A673 (cell line): ENCODE results near the gene DOCK1.

Experiments
- EZH2 ChIP-seq: fragments of 200-600 bp; sonication (generic); IDR thresholded peaks from 2 replicates; pipeline ENCODE4 v1.6.1; 2017; ENCODE audit warnings: borderline replicate concordance, low read depth, mild to moderate bottlenecking, mixed read lengths, antibody characterized with exemption, low read length; ENCODE audit not compliant: poor library complexity, severe bottlenecking
- TF ChIP-seq, protein P1 (sequence below): fragments of 300-800, 200-600 bp; sonication (generic); conservative IDR thresholded peaks from 2 replicates; pipeline ENCODE4 v1.5.1; 2017; ENCODE audit warnings: low read depth, mild to moderate bottlenecking, antibody characterized with exemption, low read length, moderate library complexity, mixed read lengths

DNA sequence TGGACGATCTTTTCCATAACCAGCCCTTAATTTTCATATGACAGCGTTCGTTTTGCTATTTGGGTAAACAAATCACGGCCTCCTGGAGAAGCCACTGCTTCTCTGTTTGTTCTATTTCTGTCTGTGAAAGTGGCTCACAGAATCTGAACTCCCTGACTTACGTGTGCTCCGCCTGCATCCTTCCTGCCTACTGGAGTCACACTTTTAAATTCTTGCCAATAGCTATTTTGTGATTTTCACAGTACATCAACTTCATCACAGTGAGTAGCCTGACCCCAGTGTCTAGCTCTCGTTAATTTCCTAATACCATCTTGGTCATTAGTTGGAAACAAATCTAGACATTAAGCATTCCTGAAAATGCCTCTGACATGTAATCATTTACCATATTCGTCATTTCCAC is 594.9 kb downstream of the DOCK1 start:
- TF ChIP-seq, protein P1, sequence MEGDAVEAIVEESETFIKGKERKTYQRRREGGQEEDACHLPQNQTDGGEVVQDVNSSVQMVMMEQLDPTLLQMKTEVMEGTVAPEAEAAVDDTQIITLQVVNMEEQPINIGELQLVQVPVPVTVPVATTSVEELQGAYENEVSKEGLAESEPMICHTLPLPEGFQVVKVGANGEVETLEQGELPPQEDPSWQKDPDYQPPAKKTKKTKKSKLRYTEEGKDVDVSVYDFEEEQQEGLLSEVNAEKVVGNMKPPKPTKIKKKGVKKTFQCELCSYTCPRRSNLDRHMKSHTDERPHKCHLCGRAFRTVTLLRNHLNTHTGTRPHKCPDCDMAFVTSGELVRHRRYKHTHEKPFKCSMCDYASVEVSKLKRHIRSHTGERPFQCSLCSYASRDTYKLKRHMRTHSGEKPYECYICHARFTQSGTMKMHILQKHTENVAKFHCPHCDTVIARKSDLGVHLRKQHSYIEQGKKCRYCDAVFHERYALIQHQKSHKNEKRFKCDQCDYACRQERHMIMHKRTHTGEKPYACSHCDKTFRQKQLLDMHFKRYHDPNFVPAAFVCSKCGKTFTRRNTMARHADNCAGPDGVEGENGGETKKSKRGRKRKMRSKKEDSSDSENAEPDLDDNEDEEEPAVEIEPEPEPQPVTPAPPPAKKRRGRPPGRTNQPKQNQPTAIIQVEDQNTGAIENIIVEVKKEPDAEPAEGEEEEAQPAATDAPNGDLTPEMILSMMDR: no peak
- TF ChIP-seq EZH2: no peak
